Panc1 (cell line): ENCODE results near the gene ZNF282. TPM values are rescaled to one million over a fixed set of nuclear protein-coding genes. Genes with fewer than 3 reads are reported as not detected.

ENCODE experiments used
- ATAC-seq: fragments of 200-7000 bp; cut with Tn5 transposase; 2 replicates; pipeline ENCODE4 v1.9.1; 2020; ENCODE audit warnings: mild to moderate bottlenecking, moderate library complexity
- BruUV-seq: library from RNA; stranded (reverse); fragments of 400-500 nt; replicated peaks from 2 replicates; lab custom pipeline; 2021; lab: Mats Ljungman, UMichigan
- CTCF ChIA-PET: fragments of 300-600 bp; sonication (Branson Sonifier 250); formaldehyde crosslinking; loops from one replicate; lab custom pipeline; 2022; ENCODE audit warnings: antibody characterized with exemption; lab: Charles Lee
- POLR2A ChIA-PET: fragments of 300-600 bp; sonication (Branson Sonifier 250); formaldehyde crosslinking; loops from one replicate; lab custom pipeline; 2022; ENCODE audit warnings: antibody characterized with exemption; lab: Charles Lee
- DNase-seq: peaks from one replicate; pipeline ENCODE4 v3.0.0-alpha.2; 2010; ENCODE audit warnings: low read depth, low spot score
- H3K27ac ChIP-seq: 2 replicates; pipeline ENCODE4 v1.5.1; 2011; ENCODE audit warnings: mild to moderate bottlenecking, low read length, inconsistent platforms
- H3K27me3 ChIP-seq: fragments of 200-500 bp; sonication (Bioruptor generic); 2 replicates; pipeline ENCODE4 v1.6.0; 2014; ENCODE audit warnings: low read length, inconsistent platforms; ENCODE audit not compliant: control insufficient read depth, insufficient read depth
- H3K36me3 ChIP-seq: fragments of 200-500 bp; sonication (Bioruptor generic); 2 replicates; pipeline ENCODE4 v1.5.1; 2014; ENCODE audit warnings: inconsistent platforms, mild to moderate bottlenecking, low read length, moderate library complexity; ENCODE audit not compliant: control insufficient read depth, insufficient read depth
- H3K4me1 ChIP-seq: 2 replicates; pipeline ENCODE4 v1.5.1; 2011; ENCODE audit warnings: inconsistent platforms, mild to moderate bottlenecking, low read length, moderate library complexity; ENCODE audit not compliant: control insufficient read depth, insufficient read depth
- H3K4me3 ChIP-seq, 2 experiments: 2 replicates each; pipeline ENCODE4 v1.5.1; 2011 to 2012; ENCODE audit warnings: low read depth in 2 of 2, low read length in 2 of 2, mild to moderate bottlenecking in 2 of 2, inconsistent platforms in 1 of 2, moderate library complexity in 1 of 2
- H3K9me3 ChIP-seq: fragments of 200-500 bp; sonication (Bioruptor generic); 2 replicates; pipeline ENCODE4 v1.5.1; 2014; ENCODE audit warnings: low read depth, mild to moderate bottlenecking, inconsistent platforms, low read length, moderate library complexity; ENCODE audit not compliant: control insufficient read depth, insufficient read depth
- POLR2AphosphoS5 ChIP-seq: IDR thresholded peaks from 2 replicates; pipeline ENCODE4 v1.6.1; 2012; ENCODE audit warnings: mild to moderate bottlenecking, low read depth, low read length, moderate library complexity
- SIN3A ChIP-seq: IDR thresholded peaks from 2 replicates; pipeline ENCODE4 v1.6.1; 2012; ENCODE audit warnings: low read depth, mild to moderate bottlenecking, low read length, moderate library complexity, borderline replicate concordance; ENCODE audit not compliant: insufficient read depth
- TCF7L2 ChIP-seq: IDR thresholded peaks from 2 replicates; pipeline ENCODE4 v1.6.1; 2011; ENCODE audit warnings: mild to moderate bottlenecking, low read depth, low read length, inconsistent platforms
- in situ Hi-C: cut with HindIII; loops from 2 replicates; pipeline ENCODE4 v1.10.0; 2016; ENCODE audit warnings: low sequenced_read_pairs, low pct_unique_long_range_greater_than_20kb
- intact Hi-C: fragments of 100-400 bp; cut with micrococcal nuclease; formaldehyde crosslinking; loops from one replicate; pipeline ENCODE4 v1.10.0; 2022; ENCODE audit not compliant: unreplicated experiment
- total RNA-seq: library from RNA; stranded (reverse); gene quantifications from one replicate; pipeline ENCODE4 v1.2.1, GENCODE V29; 2021; ENCODE audit not compliant: unreplicated experiment
- TF ChIP-seq, protein P1 (sequence below): fragments of 450-650 bp; IDR thresholded peaks from 2 replicates; pipeline ENCODE4 v1.5.1; 2017; ENCODE audit warnings: mild to moderate bottlenecking
- TF ChIP-seq, protein P2 (sequence below), 2 experiments: IDR thresholded peaks; 2 replicates each; pipeline ENCODE4 v1.6.1; 2011 to 2012; ENCODE audit warnings: low read depth in 2 of 2, control low read depth in 1 of 2, low read length in 1 of 2, mild to moderate bottlenecking in 1 of 2, moderate library complexity in 1 of 2; ENCODE audit not compliant: insufficient read depth in 1 of 2

The ZNF282 gene
- total RNA-seq, 1 experiment from 2014 or later, result 31.6 TPM

DNA sequence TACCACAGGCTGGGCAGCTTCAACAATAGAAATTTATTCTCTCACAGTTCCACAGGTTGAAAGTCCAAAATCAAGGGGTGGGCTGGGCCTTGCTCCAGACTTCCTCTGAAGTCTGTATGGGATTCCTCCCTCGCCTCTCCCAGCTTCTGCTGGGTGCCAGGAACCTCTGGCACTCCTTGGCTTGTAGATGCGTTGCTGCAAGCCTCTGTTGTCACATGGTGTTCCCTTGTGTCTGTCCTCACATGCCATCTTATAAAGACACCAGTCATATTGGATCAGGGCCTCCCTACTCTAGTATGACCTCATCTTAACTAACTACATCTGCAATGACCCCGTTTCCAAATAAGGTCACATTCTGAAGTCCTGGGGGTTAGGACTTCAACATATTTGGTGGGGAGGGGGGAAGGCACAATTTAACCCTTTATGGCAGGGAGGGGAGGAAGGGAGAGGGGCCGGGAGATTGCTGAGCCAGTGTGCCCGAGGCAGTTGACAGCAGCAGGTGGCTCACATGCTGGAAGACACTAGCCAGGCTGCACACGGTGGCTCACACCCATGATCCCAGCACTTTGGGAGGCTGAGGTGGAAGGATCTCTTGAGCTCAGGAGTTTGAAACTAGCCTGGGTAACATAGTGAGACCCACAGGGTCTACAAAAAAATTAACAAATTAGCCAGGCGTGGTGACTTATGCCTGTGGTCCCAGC, 18.8 kb downstream of the ZNF282 start:
- POLR2A ChIA-PET, result interaction anchor here (1.2 kb wide), 1 partner anchor 13 kb away, joined by 10 read pairs; no protein-coding TSS in a partner anchor
- no peak overlapping the region for H3K27ac ChIP-seq
- peaks cover 21% of the 10 kb centered on the region for H3K36me3 ChIP-seq
- H3K4me3 ChIP-seq, result no peak overlapping the region
- H3K4me1 ChIP-seq, result no peaks in the 10 kb centered on the region
- H3K27me3 ChIP-seq, result no peaks in the 10 kb centered on the region
- in situ Hi-C loops, result no loop called here
- intact Hi-C loops, result no loop called here
- ATAC-seq (no peak), DNase-seq (no peak)
- CTCF ChIA-PET, result no interaction called here
- TF ChIP-seq TCF7L2, result no peak
- TF ChIP-seq SIN3A, result no peak
- no peak for TF ChIP-seq POLR2AphosphoS5
- TF ChIP-seq, protein P1, sequence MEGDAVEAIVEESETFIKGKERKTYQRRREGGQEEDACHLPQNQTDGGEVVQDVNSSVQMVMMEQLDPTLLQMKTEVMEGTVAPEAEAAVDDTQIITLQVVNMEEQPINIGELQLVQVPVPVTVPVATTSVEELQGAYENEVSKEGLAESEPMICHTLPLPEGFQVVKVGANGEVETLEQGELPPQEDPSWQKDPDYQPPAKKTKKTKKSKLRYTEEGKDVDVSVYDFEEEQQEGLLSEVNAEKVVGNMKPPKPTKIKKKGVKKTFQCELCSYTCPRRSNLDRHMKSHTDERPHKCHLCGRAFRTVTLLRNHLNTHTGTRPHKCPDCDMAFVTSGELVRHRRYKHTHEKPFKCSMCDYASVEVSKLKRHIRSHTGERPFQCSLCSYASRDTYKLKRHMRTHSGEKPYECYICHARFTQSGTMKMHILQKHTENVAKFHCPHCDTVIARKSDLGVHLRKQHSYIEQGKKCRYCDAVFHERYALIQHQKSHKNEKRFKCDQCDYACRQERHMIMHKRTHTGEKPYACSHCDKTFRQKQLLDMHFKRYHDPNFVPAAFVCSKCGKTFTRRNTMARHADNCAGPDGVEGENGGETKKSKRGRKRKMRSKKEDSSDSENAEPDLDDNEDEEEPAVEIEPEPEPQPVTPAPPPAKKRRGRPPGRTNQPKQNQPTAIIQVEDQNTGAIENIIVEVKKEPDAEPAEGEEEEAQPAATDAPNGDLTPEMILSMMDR, result no peak
- TF ChIP-seq, protein P2, sequence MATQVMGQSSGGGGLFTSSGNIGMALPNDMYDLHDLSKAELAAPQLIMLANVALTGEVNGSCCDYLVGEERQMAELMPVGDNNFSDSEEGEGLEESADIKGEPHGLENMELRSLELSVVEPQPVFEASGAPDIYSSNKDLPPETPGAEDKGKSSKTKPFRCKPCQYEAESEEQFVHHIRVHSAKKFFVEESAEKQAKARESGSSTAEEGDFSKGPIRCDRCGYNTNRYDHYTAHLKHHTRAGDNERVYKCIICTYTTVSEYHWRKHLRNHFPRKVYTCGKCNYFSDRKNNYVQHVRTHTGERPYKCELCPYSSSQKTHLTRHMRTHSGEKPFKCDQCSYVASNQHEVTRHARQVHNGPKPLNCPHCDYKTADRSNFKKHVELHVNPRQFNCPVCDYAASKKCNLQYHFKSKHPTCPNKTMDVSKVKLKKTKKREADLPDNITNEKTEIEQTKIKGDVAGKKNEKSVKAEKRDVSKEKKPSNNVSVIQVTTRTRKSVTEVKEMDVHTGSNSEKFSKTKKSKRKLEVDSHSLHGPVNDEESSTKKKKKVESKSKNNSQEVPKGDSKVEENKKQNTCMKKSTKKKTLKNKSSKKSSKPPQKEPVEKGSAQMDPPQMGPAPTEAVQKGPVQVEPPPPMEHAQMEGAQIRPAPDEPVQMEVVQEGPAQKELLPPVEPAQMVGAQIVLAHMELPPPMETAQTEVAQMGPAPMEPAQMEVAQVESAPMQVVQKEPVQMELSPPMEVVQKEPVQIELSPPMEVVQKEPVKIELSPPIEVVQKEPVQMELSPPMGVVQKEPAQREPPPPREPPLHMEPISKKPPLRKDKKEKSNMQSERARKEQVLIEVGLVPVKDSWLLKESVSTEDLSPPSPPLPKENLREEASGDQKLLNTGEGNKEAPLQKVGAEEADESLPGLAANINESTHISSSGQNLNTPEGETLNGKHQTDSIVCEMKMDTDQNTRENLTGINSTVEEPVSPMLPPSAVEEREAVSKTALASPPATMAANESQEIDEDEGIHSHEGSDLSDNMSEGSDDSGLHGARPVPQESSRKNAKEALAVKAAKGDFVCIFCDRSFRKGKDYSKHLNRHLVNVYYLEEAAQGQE (IDR thresholded peaks at IDR 0.05; ENCODE audit: insufficient read depth in 1 of 2, low read depth in 2 of 2, low read length in 1 of 2), result no peak
- no peaks in the 10 kb centered on the region for H3K9me3 ChIP-seq
- BruUV-seq, result no TSS peak

DNA sequence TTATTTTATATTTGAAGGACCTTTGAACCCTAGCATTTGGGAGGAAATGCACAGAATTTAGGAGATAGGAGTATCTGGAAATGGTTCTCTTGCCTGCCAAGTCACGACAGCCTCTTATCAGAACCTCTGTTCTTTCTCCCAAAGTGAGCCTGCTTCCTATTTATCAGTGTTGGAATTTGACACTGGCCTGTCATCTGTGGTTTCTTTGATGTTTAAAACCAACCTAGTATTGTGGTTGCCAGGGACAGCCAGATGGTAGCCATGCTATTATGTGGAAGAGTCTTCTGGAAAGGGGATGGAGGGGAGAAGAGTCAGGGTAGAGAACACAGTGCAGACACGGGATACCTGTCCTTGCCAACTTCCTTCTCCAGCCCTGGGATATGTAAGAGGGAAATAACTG, 21.1 kb downstream of the ZNF282 start:
- H3K36me3 ChIP-seq, result peaks cover 13% of the 10 kb centered on the region; the same call in 1 of the 2 replicates
- H3K4me1 ChIP-seq, result no peaks in the 10 kb centered on the region
- intact Hi-C loops (no loop called here), in situ Hi-C loops (no loop called here)
- H3K9me3 ChIP-seq, result no peaks in the 10 kb centered on the region
- POLR2A ChIA-PET, result no interaction called here
- DNase-seq (no peak), ATAC-seq (no peak)
- no peaks in the 10 kb centered on the region for H3K27me3 ChIP-seq
- no peak overlapping the region for H3K4me3 ChIP-seq
- CTCF ChIA-PET, result no interaction called here
- no peak overlapping the region for H3K27ac ChIP-seq
- BruUV-seq, result no TSS peak
- TF ChIP-seq, protein P1, result no peak
- TF ChIP-seq SIN3A (no peak), POLR2AphosphoS5 (no peak), TCF7L2 (no peak)
- TF ChIP-seq, protein P2 (IDR thresholded peaks at IDR 0.05; ENCODE audit: insufficient read depth in 1 of 2, low read depth in 2 of 2, low read length in 1 of 2), result no peak
